Activated CD4-positive, CD25-positive, alpha-beta regulatory T cell treated with anti-CD3 and anti-CD28 coated beads, Interleukin-2, amount 50 U/mL, for 24 hours (primary cell): ENCODE measurements around the gene LDB1.
A peak's percentile ranks its signal among the peaks of the same experiment; 100 is the strongest.

Experiments
- ATAC-seq, 2 donors: fragments of 150-1000 bp; cut with Tn5 transposase; one replicate each; pipeline ENCODE4 v1.10.0; 2021; ENCODE audit warnings: mild to moderate bottlenecking in 1 of 2, moderate library complexity in 1 of 2

LDB1 gene

DNA sequence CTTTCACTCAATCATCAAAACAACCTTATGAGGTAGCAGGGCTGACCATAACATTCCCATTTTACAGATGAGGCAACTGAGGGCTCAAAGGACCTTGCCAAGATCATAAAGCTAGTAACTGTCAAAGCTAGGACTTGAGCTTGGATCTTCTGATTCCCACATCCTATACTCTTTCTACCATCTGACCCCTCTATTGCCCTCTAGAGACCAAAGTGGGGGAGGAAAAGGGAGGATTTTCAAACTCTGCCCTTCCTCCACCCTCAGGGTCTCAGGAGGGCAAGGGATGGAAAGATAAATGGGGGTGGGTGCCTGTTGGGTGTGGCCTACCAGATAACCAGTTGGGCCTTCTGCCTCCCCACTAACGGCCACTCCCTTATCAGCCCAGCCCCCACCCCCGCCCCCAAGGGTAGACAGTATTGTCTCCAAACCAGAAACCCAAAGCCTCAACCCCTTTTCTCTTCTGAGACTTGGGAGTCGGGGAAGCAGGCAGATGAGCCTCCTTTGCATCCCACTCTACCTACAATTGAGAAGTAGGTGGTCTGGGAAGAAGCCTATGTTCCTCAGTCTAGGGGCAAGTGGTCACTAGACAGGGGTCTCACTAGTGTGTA lies 7.9 kb downstream of the LDB1 start:
- no peak for ATAC-seq

DNA sequence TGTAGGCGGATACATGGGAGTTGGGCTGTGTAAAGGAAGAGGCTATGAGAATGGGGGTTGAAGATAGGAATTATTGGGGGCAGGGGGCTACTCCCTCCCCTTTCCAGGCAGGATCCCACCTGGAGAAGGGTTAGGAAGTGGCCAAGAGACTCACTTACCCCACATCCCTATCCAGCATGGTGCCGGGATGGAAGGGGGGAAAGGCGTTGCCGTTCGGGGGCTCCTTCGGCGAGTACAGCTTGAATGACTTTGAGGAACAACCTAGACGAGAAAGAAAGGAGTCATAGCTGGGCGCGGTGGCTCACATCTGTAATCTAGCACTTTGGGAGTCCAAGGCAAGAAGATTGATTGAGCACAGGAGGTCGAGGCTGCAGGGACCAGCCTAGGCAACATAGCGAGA lies 8.9 kb downstream of the LDB1 start:
- no peak for ATAC-seq

DNA sequence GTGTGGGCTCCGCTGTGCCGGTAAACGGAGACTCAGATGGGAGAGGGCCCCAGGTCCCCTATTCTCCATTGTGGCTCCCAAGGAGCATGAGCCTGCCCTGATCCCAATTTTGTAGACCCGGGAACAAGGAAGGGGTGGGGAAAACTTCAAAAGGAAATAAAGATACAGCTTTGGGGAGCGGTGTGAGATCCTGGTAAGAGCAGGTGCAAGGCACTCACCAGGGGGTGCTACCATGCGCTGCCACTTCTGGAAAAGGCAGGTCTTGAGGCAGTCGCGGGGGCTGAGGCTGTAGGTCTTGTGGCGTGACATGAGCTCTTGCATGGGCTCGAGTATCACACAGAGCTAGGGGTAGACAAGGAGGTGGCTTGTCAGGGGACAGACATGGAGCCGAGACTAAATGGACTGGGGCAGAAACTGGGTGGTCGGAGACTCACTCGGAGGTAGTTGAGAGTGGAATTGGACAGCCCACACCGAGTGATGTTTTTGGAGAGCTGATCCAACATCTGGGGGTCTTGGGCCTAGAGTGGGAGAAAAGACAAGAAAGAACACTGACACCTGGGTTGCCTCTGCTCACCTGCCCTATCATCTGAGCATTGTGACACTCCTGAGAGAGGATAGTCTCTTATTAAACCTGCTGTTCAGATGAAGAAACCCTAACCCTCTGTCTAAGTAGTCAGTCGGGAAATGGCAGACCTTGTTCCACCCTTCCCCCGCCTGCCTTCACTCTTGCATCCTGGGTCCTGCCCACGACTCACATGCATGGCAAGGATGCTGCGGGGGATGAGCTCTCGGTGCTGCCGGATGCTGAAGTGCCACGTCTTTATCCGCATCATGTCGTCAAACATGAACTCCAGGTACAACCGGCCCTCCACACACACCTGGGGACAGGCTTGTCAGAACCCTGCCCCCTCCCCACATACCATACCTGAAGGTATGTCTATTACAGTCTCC lies 10.7 kb downstream of the LDB1 start:
- no peak for ATAC-seq

DNA sequence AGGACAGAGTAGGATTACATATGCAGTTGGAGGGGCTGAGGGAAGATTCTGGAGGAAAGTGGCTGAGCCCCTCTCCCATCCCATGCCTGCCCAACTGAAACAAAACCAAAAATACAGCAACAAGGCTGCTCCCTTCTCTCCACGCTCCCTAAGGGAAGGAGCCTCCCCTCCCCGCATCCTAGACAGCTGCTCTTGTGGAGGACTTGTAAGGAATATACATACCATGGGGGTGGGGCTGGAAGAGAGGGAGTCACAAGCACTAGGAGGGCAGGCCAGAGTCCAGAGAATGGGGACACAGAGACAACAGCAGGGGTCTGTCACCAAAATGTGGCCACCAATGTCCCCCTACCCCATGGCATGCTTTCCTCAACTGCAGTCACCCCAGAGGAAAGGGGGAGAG lies 13.2 kb downstream of the LDB1 start:
- no peak for ATAC-seq

DNA sequence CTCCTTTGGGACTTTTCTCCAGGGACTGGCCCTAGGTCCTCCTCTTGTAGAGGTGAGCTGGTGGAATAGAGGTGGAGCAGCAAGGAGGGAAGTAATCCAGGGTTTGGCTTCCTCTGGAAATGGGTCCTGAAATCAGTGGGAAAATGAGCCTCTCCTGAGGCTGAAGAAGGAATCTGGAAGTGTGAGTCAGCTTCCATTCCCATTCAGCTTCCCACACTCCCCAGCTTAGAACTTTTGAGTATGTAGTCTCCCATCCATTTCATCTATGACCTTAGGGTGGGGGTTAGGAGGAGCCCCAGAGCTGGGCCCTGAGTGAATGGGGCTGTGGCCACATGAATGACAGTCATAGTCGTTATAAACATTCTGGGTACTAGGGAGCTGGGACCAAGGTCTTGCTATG lies 17.7 kb downstream of the LDB1 start:
- ATAC-seq, result no peak

DNA sequence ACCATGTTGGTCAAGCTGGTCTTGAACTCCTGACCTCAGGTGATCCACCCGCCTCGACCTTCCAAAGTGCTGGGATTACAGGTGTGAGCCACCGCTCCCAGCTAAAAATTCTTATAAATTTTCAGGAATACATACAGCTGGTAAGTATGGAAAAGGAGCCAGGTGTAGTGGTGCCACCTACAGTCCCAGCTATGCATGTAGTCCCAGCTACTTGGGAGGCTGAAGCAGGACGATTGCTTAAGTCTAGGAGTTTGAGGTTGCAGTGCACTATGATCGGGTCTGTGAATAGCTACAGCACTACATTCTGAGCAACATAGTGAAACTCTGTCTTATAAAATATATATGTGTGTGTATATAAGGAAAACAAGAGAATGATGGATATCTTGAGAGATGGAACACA lies 19.0 kb downstream of the LDB1 start:
- ATAC-seq, result no peak

DNA sequence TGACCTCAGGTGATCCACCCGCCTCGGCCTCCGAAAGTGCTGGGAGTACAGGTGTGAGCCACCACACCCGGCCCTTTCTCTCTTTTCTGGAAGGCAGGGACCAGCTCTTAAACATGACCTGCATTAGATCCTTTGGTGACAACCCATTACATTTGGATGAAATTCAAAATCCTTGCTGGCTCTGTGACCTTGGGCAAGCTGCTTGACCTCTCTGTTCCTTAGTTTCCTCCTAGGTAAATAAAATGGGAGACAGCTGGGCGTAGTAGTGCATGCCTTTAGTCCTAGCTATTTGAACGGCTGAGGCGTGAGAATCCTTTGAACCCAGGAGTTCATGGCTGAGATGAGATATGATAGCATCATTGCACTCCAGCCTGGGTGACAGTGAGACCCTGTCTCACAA lies 23.7 kb downstream of the LDB1 start:
- ATAC-seq, result no peak

DNA sequence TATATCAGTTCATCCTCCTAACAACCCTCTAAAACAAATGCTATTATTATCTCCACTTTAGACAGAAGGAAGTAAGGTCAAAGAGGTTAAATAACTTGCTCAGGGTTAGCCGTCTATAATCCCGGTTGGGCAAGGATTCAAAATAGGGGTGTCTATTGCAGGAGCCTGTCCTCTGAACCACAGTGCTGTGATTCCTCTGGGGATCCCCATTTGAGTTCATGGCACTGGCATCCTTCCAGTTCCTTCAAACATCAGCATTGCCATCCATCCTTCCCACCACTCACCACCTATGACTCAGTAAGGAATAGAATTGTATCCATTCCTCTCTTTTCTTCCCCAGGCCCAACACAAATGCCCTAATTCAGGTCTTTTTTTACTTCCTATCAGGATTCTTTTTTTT lies 29.4 kb downstream of the LDB1 start:
- no peak for ATAC-seq

DNA sequence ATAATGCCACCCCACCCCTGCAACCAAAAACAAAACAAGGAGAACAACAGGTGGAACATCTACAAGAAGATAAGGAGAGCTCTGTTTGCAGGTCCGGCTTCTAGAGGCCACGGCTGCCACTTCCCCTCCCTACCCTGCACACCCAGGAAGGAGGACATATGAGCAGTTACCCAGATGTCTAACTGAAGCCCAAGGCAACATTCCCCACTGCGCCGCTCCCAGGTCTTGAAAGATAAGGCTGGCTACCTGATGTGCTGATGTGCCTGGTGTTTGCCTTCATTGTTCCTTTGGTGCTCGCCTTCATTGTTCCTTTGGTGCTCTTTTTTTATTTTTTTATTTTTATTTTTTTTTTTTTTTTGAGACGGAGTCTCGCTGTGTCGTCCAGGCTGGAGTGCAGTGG lies 34.0 kb downstream of the LDB1 start:
- no peak for ATAC-seq

DNA sequence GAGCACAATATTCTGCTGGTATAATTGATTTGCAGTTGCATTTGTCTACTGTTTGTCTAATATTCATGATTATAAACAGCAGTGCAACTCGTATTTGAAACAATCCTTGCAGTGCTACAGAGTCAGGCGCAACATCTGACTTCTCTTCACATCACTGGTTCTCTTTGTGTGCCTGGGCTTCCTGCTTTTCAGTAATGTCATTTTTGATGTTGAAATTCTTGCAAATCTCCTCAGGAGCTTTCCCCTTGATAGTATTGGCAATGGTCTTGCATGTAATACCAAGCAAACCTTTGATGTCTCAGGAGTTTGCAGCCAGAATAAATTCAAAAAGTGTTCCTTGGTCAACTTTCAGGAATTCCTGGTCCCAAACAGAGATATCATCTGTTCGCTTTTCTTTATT lies 34.8 kb downstream of the LDB1 start:
- no peak for ATAC-seq

DNA sequence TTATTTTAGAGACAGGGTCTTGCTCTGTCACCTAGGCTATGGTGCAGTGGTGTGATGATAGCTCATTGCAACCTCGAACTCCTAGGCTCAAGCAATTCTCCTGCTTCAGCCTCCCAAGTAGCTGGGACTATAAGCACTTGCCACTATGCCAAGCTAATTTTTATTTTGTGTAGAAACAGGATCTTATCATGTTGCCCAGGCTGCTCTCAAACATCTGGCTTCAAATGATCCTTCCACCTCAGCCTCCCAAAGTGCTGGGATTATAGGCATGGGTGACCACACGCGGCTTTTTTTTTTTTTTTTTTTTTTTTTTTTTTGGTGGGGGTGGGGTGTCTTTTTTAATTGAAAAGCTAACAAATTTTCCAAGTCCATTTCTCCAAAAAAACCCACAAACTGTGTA lies 36.6 kb downstream of the LDB1 start:
- no peak for ATAC-seq

DNA sequence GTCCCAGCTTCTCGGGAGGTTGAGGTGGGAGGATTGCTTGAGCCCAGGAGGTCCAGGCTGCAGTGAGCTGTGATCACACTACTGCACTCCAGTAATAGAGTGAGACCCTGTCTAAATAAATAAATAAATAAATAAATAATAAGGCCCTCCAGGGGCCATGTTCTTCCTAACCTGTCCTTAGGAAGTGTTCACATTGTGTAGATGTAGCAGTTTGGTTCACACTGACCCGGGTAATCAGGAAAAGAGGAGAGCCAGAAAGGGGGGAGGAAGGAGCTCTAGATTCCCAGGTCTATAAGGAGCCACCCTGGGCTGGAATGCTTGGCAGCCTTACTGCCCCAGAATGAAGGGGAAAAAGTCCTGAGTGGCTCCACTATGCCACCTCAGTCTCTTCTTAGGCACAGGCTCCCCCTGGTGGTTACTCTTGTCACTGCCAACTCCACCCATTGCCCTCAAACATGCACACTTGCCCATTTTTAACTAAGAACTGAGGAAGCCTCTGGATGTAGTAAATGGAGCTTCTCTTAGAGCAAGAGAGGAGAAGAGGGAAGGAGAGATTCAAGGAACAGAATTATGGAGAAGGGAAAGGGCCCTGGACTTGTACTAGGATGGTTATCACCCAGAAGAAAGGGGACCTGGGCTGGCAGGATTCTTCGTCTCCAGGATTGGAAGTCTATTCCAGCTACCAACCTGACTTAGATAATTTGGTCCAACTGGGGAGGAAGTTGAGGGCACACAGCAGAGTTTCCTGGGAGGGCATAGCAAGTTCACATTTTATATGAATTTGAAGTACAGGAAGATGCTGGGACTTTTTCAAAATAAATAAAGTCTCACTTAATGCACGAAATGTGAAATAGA lies 47.3 kb downstream of the LDB1 start:
- peak; percentile 81 to 92 for ATAC-seq

DNA sequence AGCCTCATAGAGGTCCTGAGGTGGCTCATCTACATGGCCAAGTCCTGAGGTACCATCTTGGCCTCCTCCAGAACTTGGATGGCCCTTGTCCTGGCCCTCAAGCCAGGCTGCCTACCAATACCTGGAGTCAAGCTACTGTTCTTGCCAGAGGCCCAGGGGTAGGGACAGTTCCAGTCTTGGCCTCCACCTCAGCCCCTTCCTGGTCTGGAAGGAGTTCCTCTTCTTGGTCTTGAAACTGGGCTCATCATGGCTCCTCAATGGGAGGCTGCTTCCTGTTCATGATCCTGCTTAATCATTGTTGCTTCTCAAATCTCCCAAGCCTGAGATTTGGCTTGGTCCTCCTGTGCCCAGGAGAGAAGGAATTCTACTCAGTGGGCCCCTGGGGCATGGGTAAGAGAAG lies 51.1 kb downstream of the LDB1 start:
- no peak for ATAC-seq

DNA sequence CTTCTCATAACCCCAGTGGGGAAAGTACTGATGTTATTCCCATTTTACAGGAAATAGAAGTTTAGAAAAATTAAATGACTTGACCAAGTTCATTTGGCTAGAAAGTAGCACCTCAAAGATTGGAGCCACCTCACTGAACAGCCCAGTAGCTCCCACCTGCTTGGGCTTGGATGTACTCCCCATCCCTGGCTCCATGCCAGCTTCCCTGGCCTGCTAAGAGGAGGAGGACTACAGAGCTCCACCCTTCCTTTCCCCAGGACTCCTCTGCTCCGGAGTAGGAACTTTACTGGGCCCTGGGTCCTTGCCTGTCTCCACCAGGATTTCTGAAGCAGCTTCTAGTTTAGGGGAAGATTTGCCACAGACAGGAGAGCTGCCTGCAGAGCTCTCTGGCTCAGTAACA lies 52.0 kb downstream of the LDB1 start:
- ATAC-seq, result no peak

DNA sequence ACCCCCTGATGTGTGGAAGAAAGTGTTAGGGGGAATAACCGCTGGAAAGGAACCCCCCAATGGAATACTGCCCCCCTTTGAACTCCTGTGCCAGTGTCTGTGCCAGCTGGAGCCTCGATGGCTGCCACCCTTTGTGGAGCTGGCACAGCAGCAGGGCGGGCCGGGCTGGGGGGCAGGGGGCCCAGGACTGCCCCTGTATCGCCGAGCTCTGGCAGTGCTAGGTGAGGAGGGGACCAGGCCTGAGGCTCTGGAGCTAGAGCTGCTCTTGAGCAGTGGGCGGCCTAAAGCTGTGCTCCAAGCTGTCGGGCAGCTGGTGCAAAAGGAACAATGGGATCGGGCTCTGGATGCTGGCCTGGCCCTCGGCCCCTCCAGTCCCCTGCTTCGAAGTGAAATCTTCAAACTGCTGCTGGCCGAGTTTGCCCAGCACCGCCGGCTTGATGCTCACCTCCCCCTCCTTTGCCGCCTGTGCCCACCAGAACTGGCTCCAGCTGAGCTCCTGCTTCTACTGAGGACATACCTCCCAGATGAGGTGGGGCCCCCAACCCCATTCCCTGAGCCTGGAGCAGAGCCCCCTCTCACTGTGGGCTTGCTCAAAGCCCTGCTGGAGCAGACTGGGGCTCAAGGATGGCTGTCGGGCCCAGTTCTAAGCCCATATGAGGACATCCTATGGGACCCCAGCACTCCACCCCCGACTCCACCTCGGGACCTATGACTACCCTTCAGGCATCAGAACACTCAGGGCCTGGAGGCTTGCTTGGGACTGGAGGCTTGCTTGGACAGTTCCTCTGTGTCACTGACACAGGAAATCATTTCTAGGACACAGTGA lies 52.9 kb downstream of the LDB1 start:
- no peak for ATAC-seq

DNA sequence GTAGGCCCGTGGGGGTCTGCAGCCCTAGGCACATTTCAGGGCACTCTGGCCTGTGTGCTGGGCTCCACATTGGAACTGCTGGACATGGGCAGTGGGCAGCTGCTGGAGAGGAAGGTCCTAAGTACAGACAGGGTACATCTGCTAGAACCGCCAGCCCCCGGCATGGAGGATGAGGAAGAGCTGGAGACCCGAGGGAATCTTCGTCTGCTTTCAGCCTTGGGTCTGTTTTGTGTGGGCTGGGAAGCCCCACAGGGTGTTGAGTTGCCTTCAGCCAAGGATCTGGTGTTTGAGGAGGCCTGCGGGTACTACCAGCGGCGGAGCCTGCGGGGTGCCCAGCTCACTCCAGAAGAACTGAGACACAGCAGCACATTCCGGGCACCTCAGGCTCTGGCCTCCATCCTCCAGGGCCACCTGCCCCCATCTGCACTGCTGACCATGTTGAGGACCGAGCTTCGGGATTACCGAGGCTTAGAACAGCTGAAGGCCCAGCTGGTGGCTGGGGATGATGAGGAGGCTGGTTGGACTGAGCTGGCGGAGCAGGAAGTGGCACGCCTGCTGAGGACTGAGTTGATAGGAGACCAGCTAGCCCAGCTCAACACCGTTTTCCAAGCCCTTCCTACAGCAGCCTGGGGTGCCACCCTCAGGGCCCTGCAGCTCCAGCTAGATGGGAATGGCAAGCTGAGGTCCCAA lies 53.6 kb downstream of the LDB1 start:
- ATAC-seq, result no peak

DNA sequence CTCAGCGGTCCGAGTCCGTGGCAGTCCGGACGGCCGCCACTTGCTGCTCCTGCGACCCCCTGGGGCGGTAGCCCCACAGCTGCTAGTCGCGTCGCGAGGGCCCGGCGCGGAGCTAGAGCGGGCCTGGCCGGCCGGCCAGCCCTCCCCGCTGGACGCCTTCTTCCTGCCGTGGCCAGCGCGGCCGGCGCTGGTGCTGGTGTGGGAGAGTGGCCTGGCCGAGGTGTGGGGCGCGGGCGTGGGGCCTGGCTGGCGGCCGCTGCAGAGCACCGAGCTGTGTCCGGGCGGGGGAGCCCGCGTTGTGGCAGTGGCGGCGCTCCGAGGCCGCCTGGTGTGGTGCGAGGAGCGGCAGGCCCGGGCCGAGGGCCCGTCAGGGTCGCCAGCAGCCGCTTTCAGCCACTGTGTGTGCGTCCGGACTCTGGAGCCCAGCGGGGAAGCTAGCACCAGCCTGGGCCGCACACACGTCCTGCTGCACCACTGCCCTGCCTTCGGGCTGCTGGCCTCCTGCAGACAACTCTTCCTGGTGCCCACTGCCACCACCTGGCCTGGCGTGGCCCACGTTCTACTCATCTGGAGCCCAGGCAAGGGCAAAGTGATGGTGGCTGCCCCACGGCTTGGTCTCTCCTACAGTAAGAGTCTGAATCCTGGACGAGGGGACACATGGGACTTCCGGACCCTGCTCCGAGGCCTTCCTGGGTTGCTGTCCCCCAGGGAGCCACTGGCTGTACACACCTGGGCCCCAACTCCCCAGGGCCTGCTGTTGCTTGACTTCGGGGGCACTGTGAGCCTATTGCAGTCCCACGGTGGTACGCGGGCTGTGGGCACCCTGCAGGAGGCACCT lies 54.4 kb downstream of the LDB1 start:
- ATAC-seq, result peak; percentile 8 to 12

DNA sequence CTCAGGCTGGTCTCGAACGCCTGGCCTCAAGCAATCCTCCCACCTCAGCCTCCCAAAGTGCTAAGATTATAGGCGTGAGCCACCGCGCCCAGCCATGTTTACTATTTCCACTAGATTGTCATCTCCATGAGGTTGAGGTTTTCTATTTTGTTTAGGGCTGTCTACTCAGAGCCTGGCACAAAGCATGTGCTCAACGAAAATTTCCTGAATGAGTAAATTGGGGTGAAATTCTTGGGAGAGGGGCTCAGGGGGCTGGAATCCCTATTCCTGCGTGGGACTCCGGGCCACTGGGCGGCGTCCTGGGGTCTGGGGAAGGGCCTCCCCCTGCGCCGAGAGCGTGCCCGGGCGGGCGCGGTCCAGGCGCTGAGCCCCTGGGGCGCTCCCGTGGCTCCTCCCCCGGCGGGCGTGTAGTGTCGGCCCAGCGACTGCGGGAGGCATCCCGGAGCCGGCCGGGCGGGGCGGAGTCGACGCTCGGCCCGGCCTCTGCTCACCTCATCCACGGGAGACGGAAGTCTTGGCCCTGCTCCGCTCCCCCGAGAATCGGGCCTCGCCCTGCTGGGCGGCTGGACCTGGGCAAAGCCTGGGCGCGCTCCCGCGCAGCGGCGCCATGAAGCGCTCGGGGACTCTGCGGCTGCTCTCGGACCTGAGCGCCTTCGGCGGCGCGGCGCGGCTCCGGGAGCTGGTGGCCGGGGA lies 55.2 kb downstream of the LDB1 start, which contains the start of gene HPS6:
Gene HPS6 (plus strand): TSS at position 482 of the 693 bp plus-strand sequence. CDS start 126 bp downstream, at position 608.
- peak; percentile 99 for ATAC-seq

DNA sequence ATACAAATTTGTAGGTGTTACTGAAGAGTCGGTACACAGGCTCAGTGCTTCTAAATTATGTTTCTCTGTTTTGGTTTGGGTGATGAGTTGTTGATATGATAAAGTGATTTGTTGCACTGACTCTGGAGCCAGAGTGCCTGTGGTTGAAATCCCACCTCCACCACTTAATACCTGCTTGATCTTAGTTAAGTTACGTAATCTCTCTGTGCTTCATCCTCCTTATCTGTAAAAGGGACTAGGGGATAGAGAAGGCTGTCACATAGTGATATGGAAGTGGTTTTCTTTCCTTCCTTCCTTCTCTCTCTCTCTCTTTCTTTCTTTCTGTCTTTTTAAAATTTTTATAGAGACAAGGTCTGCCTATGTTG lies 55.7 kb downstream of the LDB1 start:
- no peak for ATAC-seq

DNA sequence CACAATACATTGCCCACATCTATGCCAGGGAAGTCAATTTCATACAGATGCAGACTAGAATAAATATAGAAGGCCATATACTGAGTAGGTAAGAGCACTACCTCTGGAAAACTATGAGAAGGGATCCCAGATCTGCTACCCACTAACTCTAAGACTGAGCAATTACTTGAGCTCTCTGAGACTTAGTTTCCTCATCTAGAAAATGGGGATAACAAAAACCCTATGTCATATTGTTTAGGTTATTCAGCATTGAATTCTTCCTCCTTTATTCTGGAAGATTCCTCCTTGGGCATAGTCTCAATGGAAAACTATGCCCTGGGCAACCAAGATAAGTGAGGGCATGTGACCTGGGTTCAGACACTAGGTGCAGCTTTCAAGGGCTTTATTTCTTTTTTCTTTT lies 60.2 kb downstream of the LDB1 start:
- ATAC-seq, result no peak
